GM12875 (cell line): ENCODE measurements around the gene KIF1C.

Source experiments
- H3K4me3 ChIP-seq: one replicate; pipeline ENCODE4 v1.5.1; 2011; ENCODE audit warnings: low read depth, low read length, control low read depth
- CTCF ChIP-seq: IDR thresholded peaks from 2 replicates; pipeline ENCODE4 v1.5.1; 2011; ENCODE audit warnings: low read depth, mild to moderate bottlenecking, control low read depth, inconsistent platforms, low read length, moderate library complexity, borderline replicate concordance; ENCODE audit not compliant: insufficient read depth

The KIF1C gene

GRCh38 chr17:4965311-4965986, 32.3 kb upstream of the KIF1C start:
- TF ChIP-seq CTCF: no peak
- H3K4me3 ChIP-seq: no peak overlapping the region

- TF ChIP-seq CTCF: no peak
- H3K4me3 ChIP-seq: peak overlapping the region; percentile 93
Observed at GRCh38 chr17:4966844-4967538, 30.8 kb upstream of the KIF1C start.

- peak within 1 kb of the TSS; percentile 93 for H3K4me3 ChIP-seq
- TF ChIP-seq CTCF: no peak
Observed at GRCh38 chr17:4967539-4968485, 29.9 kb upstream of the KIF1C start, which contains the start of gene SPAG7. Gene SPAG7 (minus strand): TSS chr17:4967817. CDS start chr17:4967804, 13 bp downstream.

GRCh38 chr17:4968486-4969046, 29.2 kb upstream of the KIF1C start:
- no peak for TF ChIP-seq CTCF
- peak overlapping the region; percentile 93 for H3K4me3 ChIP-seq

GRCh38 chr17:4969047-4969550, 28.7 kb upstream of the KIF1C start:
- no peak overlapping the region for H3K4me3 ChIP-seq
- TF ChIP-seq CTCF: no peak

- no peak for TF ChIP-seq CTCF
- H3K4me3 ChIP-seq: no peak overlapping the region
Observed at GRCh38 chr17:4969551-4970173, 28.1 kb upstream of the KIF1C start.
